ENCODE results near the gene CEP89.
"Not testable (repeated sequence)": the region's sequence is repeated elsewhere in the genome, so short reads cannot be mapped to it uniquely, and the experiment has no call there.

The CEP89 gene

GRCh38 chr19:32872391-32872790 is 99.4 kb downstream of the CEP89 start:
- DNase-seq (ENCODE audit: insufficient read length, low spot score) (no peak), FAIRE-seq (no peak)

- FAIRE-seq (no peak), DNase-seq (ENCODE audit: insufficient read length, low spot score) (no peak)
These were observed 100.7 kb downstream of the CEP89 start for GRCh38 chr19:32870981-32871451.

GRCh38 chr19:32869966-32870573 is 101.7 kb downstream of the CEP89 start:
- DNase-seq (ENCODE audit: insufficient read length, low spot score) = no peak
- FAIRE-seq = no peak

GRCh38 chr19:32869369-32869965 is 102.3 kb downstream of the CEP89 start, which contains the start of gene SLC7A9:
SLC7A9 (minus strand) TSS chr19:32869767; CDS start chr19:32868534, 1,233 bp downstream.
- FAIRE-seq = no peak

GRCh38 chr19:32868206-32868950 is 103.4 kb downstream of the CEP89 start:
- DNase-seq (ENCODE audit: insufficient read length, low spot score) (no peak), FAIRE-seq (no peak)

More at GRCh38 chr19:32869369-32869965, 102.3 kb downstream of the CEP89 start, which contains the start of gene SLC7A9:
- no peak for DNase-seq (ENCODE audit: insufficient read length, low spot score)

- not testable (repeated sequence) for FAIRE-seq; DNase-seq (ENCODE audit: insufficient read length, low spot score)
These were observed 104.3 kb downstream of the CEP89 start for GRCh38 chr19:32867436-32867835.

GRCh38 chr19:32866564-32867265 is 105.0 kb downstream of the CEP89 start:
- DNase-seq (ENCODE audit: insufficient read length, low spot score) = no peak
- no peak for FAIRE-seq

- FAIRE-seq (no peak), DNase-seq (ENCODE audit: insufficient read length, low spot score) (no peak)
These were observed 105.7 kb downstream of the CEP89 start for GRCh38 chr19:32866061-32866460.

GRCh38 chr19:32865326-32865725 is 106.4 kb downstream of the CEP89 start:
- DNase-seq (ENCODE audit: insufficient read length, low spot score) (no peak), FAIRE-seq (no peak)

GRCh38 chr19:32864318-32865007 is 107.3 kb downstream of the CEP89 start:
- DNase-seq (ENCODE audit: insufficient read length, low spot score) (no peak), FAIRE-seq (no peak)

- FAIRE-seq (no peak), DNase-seq (ENCODE audit: insufficient read length, low spot score) (no peak)
These were observed 107.9 kb downstream of the CEP89 start for GRCh38 chr19:32863841-32864240.

- DNase-seq (ENCODE audit: insufficient read length, low spot score) (no peak), FAIRE-seq (no peak)
These were observed 108.5 kb downstream of the CEP89 start for GRCh38 chr19:32863301-32863700.

GRCh38 chr19:32862741-32863140 is 109.0 kb downstream of the CEP89 start:
- FAIRE-seq (no peak), DNase-seq (ENCODE audit: insufficient read length, low spot score) (no peak)

- no peak for DNase-seq (ENCODE audit: insufficient read length, low spot score)
- FAIRE-seq = no peak
These were observed 109.6 kb downstream of the CEP89 start for GRCh38 chr19:32862173-32862572.

- no peak for DNase-seq (ENCODE audit: insufficient read length, low spot score)
- no peak for FAIRE-seq
These were observed 110.2 kb downstream of the CEP89 start for GRCh38 chr19:32861596-32861995.

GRCh38 chr19:32859591-32859990 is 112.2 kb downstream of the CEP89 start:
- no peak for FAIRE-seq

GRCh38 chr19:32858559-32858958 is 113.2 kb downstream of the CEP89 start:
- no peak for FAIRE-seq
- DNase-seq (ENCODE audit: insufficient read length, low spot score) = no peak

More at GRCh38 chr19:32859591-32859990, 112.2 kb downstream of the CEP89 start:
- DNase-seq (ENCODE audit: insufficient read length, low spot score) = no peak

- FAIRE-seq (no peak), DNase-seq (ENCODE audit: insufficient read length, low spot score) (no peak)
These were observed 113.6 kb downstream of the CEP89 start for GRCh38 chr19:32858155-32858554.

GRCh38 chr19:32857584-32857983 is 114.2 kb downstream of the CEP89 start:
- FAIRE-seq (no peak), DNase-seq (ENCODE audit: insufficient read length, low spot score) (no peak)

- not testable (repeated sequence) for FAIRE-seq; DNase-seq (ENCODE audit: insufficient read length, low spot score)
These were observed 114.9 kb downstream of the CEP89 start for GRCh38 chr19:32856818-32857217.
